SK-N-DZ (cell line): ENCODE results near the gene LINC00305. TPM values are rescaled to one million over a fixed set of nuclear protein-coding genes. Genes with fewer than 3 reads are reported as not detected.

ENCODE experiments used
- DNase-seq: peaks from one replicate; pipeline ENCODE4 v3.0.0-alpha.2; 2015; ENCODE audit warnings: low spot score
- polyA plus RNA-seq, 2 experiments: library from polyadenylated mRNA; depleted of rRNA; stranded (reverse); fragments of >200 nt; gene quantifications; 2 replicates each; pipeline ENCODE4 v1.2.3, GENCODE V29; 2014

Gene LINC00305
- polyA plus RNA-seq (2014; cell fraction: cytosol; rRNA removed): not detected in 2 replicates
- polyA plus RNA-seq (2014; cell fraction: nucleus; rRNA removed): not detected in 2 replicates

- no peak for DNase-seq
These were observed at the start of gene LINC00305 for GRCh38 chr18:64148988-64149387. LINC00305 (minus strand) TSS chr18:64149088.

GRCh38 chr18:64191069-64191468 lies 42.2 kb upstream of the LINC00305 start:
- no peak for DNase-seq

GRCh38 chr18:64185987-64186386 lies 37.1 kb upstream of the LINC00305 start:
- DNase-seq: no peak

GRCh38 chr18:64183665-64184064 lies 34.8 kb upstream of the LINC00305 start:
- no peak for DNase-seq

DNA sequence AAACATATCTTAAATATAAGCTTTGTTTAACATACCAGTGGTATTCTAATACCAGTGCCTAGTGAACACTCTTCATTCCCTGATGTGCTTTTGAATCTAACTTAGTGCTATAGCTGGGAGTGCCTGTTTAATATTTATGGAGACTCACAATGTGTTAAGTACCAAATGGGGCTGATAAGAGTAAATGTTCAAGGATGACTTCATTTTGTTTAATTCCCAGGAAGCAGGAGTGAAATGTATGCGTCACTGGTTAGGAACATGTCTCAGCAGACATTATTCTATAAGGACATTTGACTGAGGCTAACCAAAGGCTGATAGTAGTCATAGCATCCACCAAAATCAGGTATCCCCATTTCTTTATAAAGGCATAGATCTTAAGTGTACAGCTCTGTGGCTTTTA lies 31.7 kb upstream of the LINC00305 start:
- DNase-seq: no peak

GRCh38 chr18:64180171-64180570 lies 31.3 kb upstream of the LINC00305 start:
- DNase-seq: no peak

- no peak for DNase-seq
These were observed 30.7 kb upstream of the LINC00305 start for GRCh38 chr18:64179556-64180080.

- DNase-seq: no peak
These were observed 30.0 kb upstream of the LINC00305 start for GRCh38 chr18:64178860-64179259.

DNA sequence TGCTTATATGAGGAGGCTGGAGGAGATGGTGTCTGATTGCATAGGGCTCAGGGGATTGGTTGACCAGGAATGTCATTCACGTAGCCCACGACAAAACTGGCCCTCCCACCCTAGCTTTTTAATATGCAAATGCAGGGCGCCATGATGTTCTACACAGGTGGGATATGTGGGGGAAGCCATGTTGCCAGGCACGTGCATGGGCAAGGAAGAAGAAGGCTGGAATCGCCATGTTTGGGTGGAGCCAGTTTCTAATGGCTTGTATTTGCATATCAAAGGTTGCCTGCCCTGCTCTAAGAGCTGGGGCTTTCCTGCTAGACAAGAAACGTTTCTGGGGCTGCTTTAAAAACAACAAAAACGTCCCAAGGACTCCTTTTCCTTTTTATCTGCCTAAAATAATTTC lies 26.5 kb upstream of the LINC00305 start:
- DNase-seq: no peak

DNA sequence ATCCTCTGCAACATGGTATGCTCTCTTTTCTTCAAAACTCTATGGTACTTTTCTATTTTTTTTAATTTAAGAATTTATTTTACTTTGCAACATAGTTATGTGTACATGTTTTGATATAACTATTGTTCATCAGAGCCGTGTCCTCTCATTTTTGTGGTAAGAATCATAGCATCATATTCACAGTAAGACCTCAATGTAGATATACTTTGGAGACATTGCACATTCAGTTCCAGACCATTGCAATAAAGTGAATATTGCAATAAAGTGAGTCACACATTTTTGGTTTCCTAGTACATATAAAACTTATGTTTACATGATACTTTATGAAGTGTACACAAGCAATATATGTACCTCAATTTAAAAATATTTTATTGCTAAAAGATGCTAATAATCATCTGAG lies 22.7 kb upstream of the LINC00305 start:
- no peak for DNase-seq

DNA sequence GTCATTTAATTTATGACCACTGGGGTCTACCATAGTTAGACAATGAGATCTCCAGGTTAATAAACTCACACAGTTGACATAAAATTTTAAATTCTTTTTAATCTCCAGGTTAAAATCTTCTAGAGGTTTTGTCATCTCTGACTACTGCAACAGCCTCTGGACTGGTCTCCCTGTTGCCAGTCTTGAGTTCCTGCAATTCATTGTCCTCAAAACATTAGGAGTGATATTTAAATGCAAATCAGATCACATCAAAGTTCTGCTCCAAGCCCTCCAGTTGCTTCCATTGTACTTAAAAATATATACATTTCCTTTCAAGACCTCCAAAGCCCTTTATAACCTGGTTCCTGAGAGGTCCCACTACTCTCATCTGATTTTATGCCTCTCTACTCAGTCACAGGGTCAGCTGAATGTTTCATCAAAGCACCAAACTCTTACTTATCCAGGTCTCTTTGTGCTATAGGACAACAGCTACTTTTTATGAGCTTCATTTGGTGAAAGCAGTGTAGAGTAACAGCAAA lies 18.6 kb upstream of the LINC00305 start:
- DNase-seq: no peak

DNA sequence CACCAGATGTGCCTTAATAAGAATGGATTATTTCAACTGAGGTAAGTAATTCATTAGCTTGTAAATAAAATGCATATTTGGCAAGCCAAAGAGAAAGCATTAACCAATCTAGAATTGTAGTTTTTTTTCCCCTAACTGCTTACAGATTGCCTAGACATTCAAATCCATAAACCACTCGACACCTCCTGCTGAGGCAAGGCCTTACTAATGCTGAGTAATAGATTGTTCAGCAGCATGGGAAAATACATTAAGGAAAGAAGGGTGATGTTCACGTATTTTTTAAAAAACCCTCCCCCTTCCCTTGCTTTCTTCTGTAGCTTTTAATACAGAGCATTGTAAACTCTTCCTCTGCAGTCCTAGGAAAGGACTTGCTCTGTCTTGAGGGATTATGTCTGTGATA lies 17.0 kb upstream of the LINC00305 start:
- no peak for DNase-seq

DNA sequence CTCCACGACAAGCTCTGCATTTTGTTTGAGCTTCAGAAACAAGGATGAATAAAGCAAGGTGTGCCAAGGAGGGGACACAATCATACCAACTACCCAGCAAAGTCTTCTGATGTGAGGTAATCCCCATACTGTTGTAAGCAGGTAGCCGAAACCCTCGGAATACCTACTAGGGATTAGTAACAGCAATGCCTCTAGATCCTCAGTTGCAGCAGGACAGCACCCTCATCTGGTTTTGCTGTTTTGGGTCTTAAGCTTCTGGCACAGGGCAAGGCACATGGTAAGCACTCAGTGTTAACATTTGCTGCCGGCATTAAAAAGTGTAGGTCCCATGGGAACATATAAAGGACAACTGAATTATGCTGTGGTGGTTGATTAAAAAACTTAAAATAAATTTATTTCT lies 16.0 kb upstream of the LINC00305 start:
- DNase-seq: no peak

- DNase-seq: no peak
These were observed 1.1 kb upstream of the LINC00305 start for GRCh38 chr18:64149916-64150438.

DNA sequence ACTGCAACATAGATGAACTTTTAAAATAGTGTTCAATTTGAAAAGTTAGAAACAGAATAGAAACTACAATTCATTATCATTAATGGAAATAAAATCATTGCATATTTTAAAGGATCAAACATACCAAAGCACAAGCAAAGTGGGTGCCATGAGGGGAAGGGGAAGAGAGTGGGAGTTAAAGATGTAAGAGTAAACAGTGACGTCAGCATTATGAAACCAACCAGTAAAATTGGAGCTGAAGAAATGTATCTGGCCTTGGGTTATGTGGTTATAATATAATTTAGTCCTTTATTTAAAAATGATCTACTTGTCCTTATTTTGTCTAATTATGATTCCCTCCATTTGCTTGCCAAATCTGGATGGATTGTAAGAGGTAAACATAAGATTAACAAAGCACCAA lies 6.0 kb downstream of the LINC00305 start:
- no peak for DNase-seq

DNA sequence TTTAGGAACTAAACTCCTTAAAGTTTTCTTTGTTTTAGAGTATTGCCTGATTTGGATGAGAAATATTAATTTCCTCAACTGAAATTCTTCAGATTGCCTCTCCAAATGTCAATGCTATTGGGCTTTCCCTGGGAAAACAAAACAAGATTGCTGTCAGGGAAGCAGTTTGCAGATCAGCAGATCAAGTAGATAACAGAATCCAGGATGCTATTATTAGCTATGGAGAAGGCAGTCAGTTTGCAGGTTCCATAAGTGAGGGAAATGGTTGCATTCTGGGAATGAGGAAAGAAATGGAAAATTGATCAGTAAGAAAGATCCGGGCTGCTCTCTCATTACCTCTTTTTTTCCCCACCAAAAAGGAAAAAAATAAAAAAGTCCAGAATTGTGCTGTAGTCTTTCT lies 11.0 kb downstream of the LINC00305 start:
- DNase-seq: no peak

GRCh38 chr18:64134044-64134747 lies 14.7 kb downstream of the LINC00305 start:
- DNase-seq: no peak

- DNase-seq: no peak
These were observed 16.0 kb downstream of the LINC00305 start for GRCh38 chr18:64132871-64133270.

GRCh38 chr18:64131314-64131713 lies 17.6 kb downstream of the LINC00305 start:
- no peak for DNase-seq

- no peak for DNase-seq
These were observed 21.7 kb downstream of the LINC00305 start for GRCh38 chr18:64127172-64127571.

- no peak for DNase-seq
These were observed 29.0 kb downstream of the LINC00305 start for GRCh38 chr18:64119916-64120315.

- no peak for DNase-seq
These were observed 30.5 kb downstream of the LINC00305 start for GRCh38 chr18:64118406-64118805.

DNA sequence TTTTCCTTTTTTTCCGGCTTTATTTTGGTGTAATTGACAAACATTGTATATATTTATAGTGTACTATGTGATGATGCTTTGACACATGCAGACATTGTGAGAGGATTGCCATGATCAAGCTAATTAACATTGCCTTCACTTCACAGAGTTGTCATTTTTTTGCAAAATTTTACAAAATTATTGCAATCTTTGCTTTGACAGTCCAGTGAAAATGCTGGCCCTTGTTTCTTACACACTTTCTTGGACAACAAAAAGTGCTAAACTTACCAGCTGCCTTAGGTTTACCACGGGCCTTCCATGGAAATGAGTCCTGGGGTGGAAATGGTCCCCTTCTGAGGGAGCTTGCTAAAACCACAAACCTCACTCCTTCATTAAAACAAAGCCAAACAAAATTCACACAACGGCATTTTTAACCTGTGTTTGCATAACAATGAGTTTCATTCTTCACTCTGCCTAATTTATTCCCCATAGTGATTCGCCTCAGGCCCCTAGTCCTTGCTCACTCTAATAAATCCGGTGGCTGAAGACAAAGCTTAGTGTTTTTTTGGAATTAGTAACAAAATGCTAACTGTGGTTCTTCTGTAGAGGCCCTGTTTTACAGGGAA lies 32.2 kb downstream of the LINC00305 start:
- no peak for DNase-seq
